ENCODE data around the gene MS4A10. TPM values are rescaled to one million over a fixed set of nuclear protein-coding genes. Genes with fewer than 3 reads are reported as not detected.

MS4A10 gene
- total and polyA plus RNA-seq, 9 of the 15 experiments (the other 6 are each of a cell fraction or from before 2014, with no cell fraction given) = not detected

- TF ChIP-seq RREB1 (CRISPR knock-in tag; IDR thresholded peaks at IDR 0.05) = no peak
These were observed 9.6 kb upstream of the MS4A10 start (continued) for GRCh38 chr11:60775420-60775961.

GRCh38 chr11:60776167-60776566, 9.0 kb upstream of the MS4A10 start:
- ATAC-seq (no peak), DNase-seq (ENCODE audit: extremely low read depth in 1 of 4, low spot score in 3 of 4) (no peak), FAIRE-seq (no peak)
- WGBS (ENCODE audit: insufficient coverage, low coverage, missing lambda C conversion rate) = 28% methylated on average over 4 of the region's 4 CpGs
- no peak overlapping the region for H2AFZ ChIP-seq (ENCODE audit: low read depth, low read length)
- no peaks in the 10 kb centered on the region for H3K79me2 ChIP-seq (ENCODE audit: control insufficient read depth, insufficient read depth, low read length)
- H3K36me3 ChIP-seq (ENCODE audit: control insufficient read depth, insufficient read depth, low read length) = no peaks in the 10 kb centered on the region
- H3K4me3 ChIP-seq = no peak overlapping the region
- H3K9ac ChIP-seq (ENCODE audit: insufficient read depth in 1 of 2, low read depth in 2 of 2, low read length in 2 of 2) = no peak overlapping the region
- ChIA-PET CTCF (ENCODE audit: low intra/inter-chr PET ratio) (interaction anchor here (0.7 to 1.2 kb wide), 5 partner anchors 9 to 412 kb away, joined by 3 to 5 read pairs (median 3); no protein-coding TSS in a partner anchor), POLR2A (no interaction called here)
- H3K27me3 ChIP-seq (ENCODE audit: control insufficient read depth in 2 of 2, insufficient read depth in 2 of 2, low read length in 2 of 2) = peaks cover 15 to 34% of the 10 kb centered on the region in 2 experiments; a peak in 4 of 5 replicates
- BruUV-seq (replicated peaks) = no TSS peak
- intact Hi-C loops (cut with micrococcal nuclease) (loop anchor here (5.0 kb wide), 1 partner anchor 351 kb away; no protein-coding TSS in a partner anchor), in situ Hi-C loops (cut with MboI) (loop anchor here (5.0 kb wide), 1 partner anchor 121 kb away; no protein-coding TSS in a partner anchor)
- no peak overlapping the region for H3K27ac ChIP-seq (ENCODE audit: extremely low read depth, low read depth, low read length)
- no peaks in the 10 kb centered on the region for H3K9me1 ChIP-seq (ENCODE audit: control insufficient read depth, insufficient read depth, low read length)
- no peaks in the 10 kb centered on the region for H3K9me3 ChIP-seq (replicated peaks; ENCODE audit: control insufficient read depth, insufficient read depth, low read depth, low read length)
- peaks cover 6% of the 10 kb centered on the region; the same call in 1 of the 2 replicates for H4K20me1 ChIP-seq (replicated peaks; ENCODE audit: control insufficient read depth, insufficient read depth, low read length)
- H3K4me2 ChIP-seq (ENCODE audit: insufficient read depth, low read length) = no peak overlapping the region
- peaks cover 0 to 10% of the 10 kb centered on the region in 2 experiments; a peak in 1 of 5 replicates for H3K4me1 ChIP-seq (replicated peaks in 1 of 2; ENCODE audit: control insufficient read depth in 2 of 2, insufficient read depth in 2 of 2, low read length in 2 of 2)
- no peak for TF ChIP-seq NFYB (IDR thresholded peaks at IDR 0.05; ENCODE audit: extremely low read depth, insufficient read length)
- TF ChIP-seq RBM22 (IDR thresholded peaks at IDR 0.05; ENCODE audit: low read depth, low read length, poor library complexity, severe bottlenecking) = no peak
- no peak for TF ChIP-seq ZBED1 (IDR thresholded peaks at IDR 0.05)
- no peak for TF ChIP-seq PBX2 (CRISPR knock-in tag; IDR thresholded peaks at IDR 0.05; ENCODE audit: low read depth)
- no peak for TF ChIP-seq PBX2 (tag; conservative IDR thresholded peaks at IDR 0.05; ENCODE audit: low read depth)
- TF ChIP-seq SMARCE1 (IDR thresholded peaks at IDR 0.05) = no peak
- no peak for TF ChIP-seq SMARCA4 (IDR thresholded peaks at IDR 0.05)
- TF ChIP-seq ZNF75A (CRISPR knock-in tag; IDR thresholded peaks at IDR 0.05) = no peak
- no peak for TF ChIP-seq HIVEP1 (CRISPR knock-in tag; IDR thresholded peaks at IDR 0.05)
- TF ChIP-seq ZBTB34 (CRISPR knock-in tag; IDR thresholded peaks at IDR 0.05) = no peak
